ENCODE data around the gene OR2J3.
"Not testable (repeated sequence)": the region's sequence is repeated elsewhere in the genome, so short reads cannot be mapped to it uniquely, and the experiment has no call there.

The OR2J3 gene

DNA sequence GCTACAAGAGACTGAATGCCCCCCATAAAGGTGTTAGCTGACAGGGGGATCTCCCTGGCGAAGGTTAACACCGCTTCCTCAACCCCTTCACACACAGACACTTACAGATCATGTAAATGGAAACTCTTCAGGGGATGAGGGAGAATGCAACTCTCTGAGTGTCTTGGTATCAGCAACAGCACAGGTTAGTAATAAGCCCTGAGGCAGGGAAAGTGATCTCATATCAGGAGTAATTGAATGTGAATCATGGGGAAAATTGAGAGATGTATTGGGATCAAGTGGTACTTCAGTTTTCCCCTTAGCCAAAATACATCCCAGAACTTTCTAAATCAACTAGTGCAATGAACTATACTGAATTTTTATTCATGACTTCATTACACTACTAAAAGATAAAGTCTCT is 23.8 kb downstream of the OR2J3 start:
- TF ChIP-seq CTCF (IDR thresholded peaks at IDR 0.05; ENCODE audit: low read depth, low read length): no peak
- H3K4me3 ChIP-seq (replicated peaks in 1 of 2; ENCODE audit: low read depth in 2 of 2, low read length in 2 of 2): no peak overlapping the region
- DNase-seq (ENCODE audit: low read depth in 2 of 2): no peak

- DNase-seq (ENCODE audit: low read depth in 2 of 2): no peak
- H3K4me3 ChIP-seq (replicated peaks in 1 of 2; ENCODE audit: low read depth in 2 of 2, low read length in 2 of 2): no peak overlapping the region
- TF ChIP-seq CTCF (IDR thresholded peaks at IDR 0.05; ENCODE audit: low read depth, low read length): no peak
Measured at GRCh38 chr6:29137724-29138123, 29.9 kb downstream of the OR2J3 start.

DNA sequence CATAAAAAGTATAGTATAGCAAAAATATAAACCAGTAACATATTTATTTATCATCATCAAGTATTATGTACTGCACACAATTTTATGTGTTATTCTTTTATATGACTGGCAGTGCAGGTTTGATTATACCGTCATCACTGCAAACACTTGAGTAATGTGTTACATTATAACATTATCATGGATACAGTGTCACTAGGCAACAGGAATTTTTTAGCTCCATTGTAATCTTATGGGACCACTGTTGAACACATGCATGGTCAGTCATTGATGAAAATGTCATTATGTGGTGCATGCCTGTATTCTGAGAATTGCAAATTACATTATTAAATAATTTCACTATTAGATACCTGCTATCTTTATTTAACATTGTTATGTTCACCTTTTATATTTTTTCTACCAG is 33.7 kb downstream of the OR2J3 start:
- DNase-seq (ENCODE audit: low read depth in 2 of 2): no peak
- no peak for TF ChIP-seq CTCF (IDR thresholded peaks at IDR 0.05; ENCODE audit: low read depth, low read length)
- no peak overlapping the region for H3K4me3 ChIP-seq (replicated peaks in 1 of 2; ENCODE audit: low read depth in 2 of 2, low read length in 2 of 2)

DNA sequence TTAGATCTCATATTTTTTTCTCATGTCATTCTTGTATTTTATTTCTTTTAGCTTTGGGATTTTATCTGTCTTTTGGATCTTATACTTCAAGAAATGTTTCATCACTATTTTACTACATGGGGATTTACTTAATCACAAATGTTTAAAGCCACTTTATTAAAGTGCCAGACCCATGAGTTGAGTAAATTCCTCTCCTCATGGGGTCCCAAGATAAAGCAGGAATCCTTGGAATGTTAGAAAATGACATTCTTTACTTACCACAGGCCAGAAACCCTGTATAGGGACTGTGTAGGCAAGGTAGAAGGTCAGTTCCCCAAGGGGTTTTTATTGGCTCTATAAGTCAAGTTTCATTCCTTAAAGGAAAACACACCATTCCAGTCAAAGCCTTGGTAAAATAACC is 34.5 kb downstream of the OR2J3 start:
- DNase-seq (ENCODE audit: low read depth in 2 of 2): no peak
- no peak overlapping the region for H3K4me3 ChIP-seq (replicated peaks in 1 of 2; ENCODE audit: low read depth in 2 of 2, low read length in 2 of 2)
- TF ChIP-seq CTCF (IDR thresholded peaks at IDR 0.05; ENCODE audit: low read depth, low read length): no peak

GRCh38 chr6:29146179-29146578 is 38.3 kb downstream of the OR2J3 start:
- DNase-seq (ENCODE audit: low read depth in 2 of 2): no peak
- H3K4me3 ChIP-seq (replicated peaks in 1 of 2; ENCODE audit: low read depth in 2 of 2, low read length in 2 of 2): no peak overlapping the region
- no peak for TF ChIP-seq CTCF (IDR thresholded peaks at IDR 0.05; ENCODE audit: low read depth, low read length)

GRCh38 chr6:29147074-29147473 is 39.2 kb downstream of the OR2J3 start:
- no peak overlapping the region for H3K4me3 ChIP-seq (replicated peaks in 1 of 2; ENCODE audit: low read depth in 2 of 2, low read length in 2 of 2)
- TF ChIP-seq CTCF (IDR thresholded peaks at IDR 0.05; ENCODE audit: low read depth, low read length): no peak
- no peak for DNase-seq (ENCODE audit: low read depth in 2 of 2)

- H3K4me3 ChIP-seq (replicated peaks in 1 of 2; ENCODE audit: low read depth in 2 of 2, low read length in 2 of 2); DNase-seq (ENCODE audit: low read depth in 2 of 2): not testable (repeated sequence)
Measured at GRCh38 chr6:29149444-29149843, 41.6 kb downstream of the OR2J3 start.

All from cardiac fibroblast (primary cell).